IMR-90 (cell line): ENCODE measurements around the gene DYNLT5.

Experiments used
- CTCF ChIP-seq: conservative IDR thresholded peaks from 2 replicates; pipeline ENCODE4 v1.5.1; 2012; ENCODE audit warnings: mild to moderate bottlenecking, low read depth, low read length, improper control_type of control experiment
- FOS ChIP-seq: fragments of 150-350 bp; IDR thresholded peaks from 2 replicates; pipeline ENCODE4 v1.6.1; 2016; ENCODE audit warnings: low read depth, low read length
- MAFK ChIP-seq: IDR thresholded peaks from 2 replicates; pipeline ENCODE4 v1.6.1; 2012; ENCODE audit warnings: low read depth, low read length, improper control_type of control experiment
- POLR2A ChIP-seq: IDR thresholded peaks from 2 replicates; pipeline ENCODE4 v1.6.1; 2012; ENCODE audit warnings: mild to moderate bottlenecking, low read depth, low read length
- SMC3 ChIP-seq: fragments of 150-350 bp; IDR thresholded peaks from 2 replicates; pipeline ENCODE4 v1.6.1; 2016; ENCODE audit warnings: low read depth, mild to moderate bottlenecking, antibody characterized with exemption, low read length, moderate library complexity

- TF ChIP-seq CTCF (no peak), POLR2A (no peak), MAFK (no peak), FOS (no peak), SMC3 (no peak)
These were observed 24.2 kb upstream of the DYNLT5 start for GRCh38 chr1:66728021-66728420.
